Dendritic cell treated with granulocyte-macrophage colony-stimulating factor and Interleukin-4, amounts not matched to agents 40 ng/mL and 50 ng/mL, for 4 days (primary cell): ENCODE results near the gene NRG2.

Experiments used
- H3K27ac Mint-ChIP-seq: one replicate; pipeline ENCODE4 v1.8.0; 2022; ENCODE audit warnings: mild to moderate bottlenecking, mixed read lengths
- H3K27me3 Mint-ChIP-seq: one replicate; pipeline ENCODE4 v1.8.0; 2022; ENCODE audit warnings: mild to moderate bottlenecking, mixed read lengths
- H3K36me3 Mint-ChIP-seq: one replicate; pipeline ENCODE4 v1.8.0; 2022; ENCODE audit warnings: low read depth, mixed read lengths
- H3K4me1 Mint-ChIP-seq: one replicate; pipeline ENCODE4 v1.8.0; 2022; ENCODE audit warnings: low read depth, mixed read lengths
- H3K4me3 Mint-ChIP-seq: one replicate; pipeline ENCODE4 v1.8.0; 2022; ENCODE audit warnings: mild to moderate bottlenecking, moderate library complexity, mixed read lengths
- H3K9me3 Mint-ChIP-seq: one replicate; pipeline ENCODE4 v1.8.0; 2022; ENCODE audit warnings: mixed read lengths
- intact Hi-C: fragments of 100-400 bp; cut with micrococcal nuclease; formaldehyde crosslinking; loops from one replicate; pipeline ENCODE4 v1.15.0; 2022

Gene NRG2

DNA sequence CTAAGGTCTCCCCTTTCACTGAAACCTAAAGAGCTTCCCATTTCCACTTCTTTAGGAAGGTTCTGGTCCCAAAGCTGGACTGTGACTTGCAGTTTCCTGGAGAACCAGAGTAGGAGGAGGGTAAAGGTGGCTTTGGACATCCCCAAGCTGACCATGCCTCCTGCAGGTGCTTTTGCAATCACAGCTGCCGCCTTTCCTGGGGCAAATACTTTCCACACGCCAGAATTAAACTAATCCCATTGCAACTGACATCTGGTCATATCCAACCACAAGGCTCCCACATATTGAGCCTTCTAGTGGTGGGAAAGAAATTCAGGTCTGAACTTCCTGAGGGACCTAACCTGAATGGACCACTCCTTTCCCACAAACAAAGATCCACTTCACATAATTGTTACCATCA, 92.7 kb downstream of the NRG2 start:
- H3K27me3 Mint-ChIP-seq = peaks cover 11% of the 10 kb centered on the region
- no peaks in the 10 kb centered on the region for H3K9me3 Mint-ChIP-seq
- H3K27ac Mint-ChIP-seq = no peak overlapping the region
- H3K36me3 Mint-ChIP-seq = no peaks in the 10 kb centered on the region
- H3K4me3 Mint-ChIP-seq = no peak overlapping the region
- intact Hi-C loops = no loop called here
- peaks cover 17% of the 10 kb centered on the region for H3K4me1 Mint-ChIP-seq

DNA sequence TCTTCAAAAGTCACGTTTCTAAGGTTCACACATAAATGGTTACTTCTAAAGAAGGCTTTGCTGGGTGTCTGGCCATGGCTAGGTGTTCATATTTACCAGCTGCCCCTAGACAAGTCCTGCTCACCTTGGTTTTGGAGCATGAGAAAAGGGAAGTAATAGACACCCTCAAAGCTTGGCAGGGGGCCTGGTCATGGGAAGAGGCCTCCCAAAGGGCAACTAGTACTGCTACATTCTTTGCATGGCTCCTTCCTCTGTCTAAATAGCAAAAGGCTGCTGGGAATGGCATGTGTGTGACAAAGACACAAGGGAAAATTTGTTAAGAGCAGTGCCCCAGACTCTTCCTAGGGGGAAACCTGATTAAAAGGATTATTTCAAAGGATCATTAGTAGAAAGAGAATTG, 93.4 kb downstream of the NRG2 start:
- no peaks in the 10 kb centered on the region for H3K36me3 Mint-ChIP-seq
- no peak overlapping the region for H3K27ac Mint-ChIP-seq
- intact Hi-C loops = no loop called here
- peaks cover 5% of the 10 kb centered on the region for H3K27me3 Mint-ChIP-seq
- peaks cover 24% of the 10 kb centered on the region for H3K4me1 Mint-ChIP-seq
- no peak overlapping the region for H3K4me3 Mint-ChIP-seq
- H3K9me3 Mint-ChIP-seq = no peaks in the 10 kb centered on the region

- Mint-ChIP-seq H3K9me3 (peaks cover under 1% of the 10 kb centered on the region), H3K27me3 (peaks cover 7% of the 10 kb centered on the region)
- intact Hi-C loops = no loop called here
Measured at GRCh38 chr5:139947727-139948126, 95.4 kb downstream of the NRG2 start.

DNA sequence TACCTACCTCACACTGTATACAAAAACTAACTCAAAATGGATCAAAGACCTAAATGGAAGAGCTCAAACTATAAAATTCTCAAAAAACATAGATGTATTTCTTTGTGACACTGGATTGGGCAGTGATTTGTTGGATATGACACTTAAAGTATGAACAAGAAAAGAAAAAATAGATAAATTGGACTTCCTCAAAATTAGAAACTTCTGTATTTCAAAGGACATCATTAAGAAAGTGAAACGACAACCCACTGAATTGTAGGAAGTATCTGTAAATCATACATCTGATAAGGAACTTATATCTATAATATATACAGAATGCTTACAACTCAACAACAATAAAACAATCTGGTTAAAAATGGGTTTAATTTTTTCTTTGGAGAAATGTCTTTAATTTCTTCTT, 96.7 kb downstream of the NRG2 start:
- Mint-ChIP-seq H3K27me3 (peaks cover 13% of the 10 kb centered on the region), H3K36me3 (no peaks in the 10 kb centered on the region), H3K27ac (peak overlapping the region; percentile 43), H3K9me3 (peaks cover 9% of the 10 kb centered on the region), H3K4me3 (peak overlapping the region; percentile 23), H3K4me1 (peaks cover 31% of the 10 kb centered on the region)
- intact Hi-C loops = no loop called here

More at GRCh38 chr5:139947727-139948126, 95.4 kb downstream of the NRG2 start:
- H3K4me1 Mint-ChIP-seq = peaks cover 31% of the 10 kb centered on the region
- no peak overlapping the region for H3K27ac Mint-ChIP-seq
- H3K36me3 Mint-ChIP-seq = no peaks in the 10 kb centered on the region
- no peak overlapping the region for H3K4me3 Mint-ChIP-seq

DNA sequence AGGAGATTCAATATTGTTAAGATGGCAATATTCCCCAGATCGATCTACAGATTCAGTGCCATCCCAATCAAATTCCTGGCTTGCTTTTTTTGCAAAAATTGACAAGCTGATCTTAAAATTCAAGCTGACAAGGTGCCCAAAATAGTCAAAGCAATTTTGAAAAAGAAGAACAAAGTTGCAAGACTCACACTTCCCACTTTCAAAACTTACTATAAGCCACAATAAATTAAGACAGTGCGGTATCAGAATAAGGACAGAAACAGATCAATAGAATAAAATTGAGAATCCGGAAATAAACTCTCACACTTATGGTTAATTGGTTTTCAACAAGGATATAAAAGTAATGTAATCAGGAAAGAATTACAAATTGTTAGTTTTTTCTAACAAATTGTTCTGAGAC, 97.1 kb downstream of the NRG2 start:
- H3K4me3 Mint-ChIP-seq = peak overlapping the region; percentile 23
- peaks cover 31% of the 10 kb centered on the region for H3K4me1 Mint-ChIP-seq
- no peaks in the 10 kb centered on the region for H3K36me3 Mint-ChIP-seq
- H3K9me3 Mint-ChIP-seq = peaks cover 9% of the 10 kb centered on the region
- H3K27ac Mint-ChIP-seq = peak overlapping the region; percentile 43
- intact Hi-C loops = no loop called here
- peaks cover 13% of the 10 kb centered on the region for H3K27me3 Mint-ChIP-seq

GRCh38 chr5:139942243-139942642, 100.9 kb downstream of the NRG2 start:
- H3K4me1 Mint-ChIP-seq = peaks cover 27% of the 10 kb centered on the region
- intact Hi-C loops = no loop called here
- H3K27ac Mint-ChIP-seq = no peak overlapping the region
- no peaks in the 10 kb centered on the region for H3K36me3 Mint-ChIP-seq
- H3K27me3 Mint-ChIP-seq = peaks cover 34% of the 10 kb centered on the region
- no peak overlapping the region for H3K4me3 Mint-ChIP-seq
- peaks cover 9% of the 10 kb centered on the region for H3K9me3 Mint-ChIP-seq

GRCh38 chr5:139930406-139930805, 112.7 kb downstream of the NRG2 start:
- Mint-ChIP-seq H3K27me3 (peaks cover 56% of the 10 kb centered on the region), H3K27ac (no peak overlapping the region), H3K4me1 (no peaks in the 10 kb centered on the region), H3K4me3 (no peak overlapping the region), H3K36me3 (no peaks in the 10 kb centered on the region), H3K9me3 (no peaks in the 10 kb centered on the region)
- intact Hi-C loops = no loop called here

GRCh38 chr5:139926797-139927503, 116.1 kb downstream of the NRG2 start:
- Mint-ChIP-seq H3K4me3 (no peak overlapping the region), H3K4me1 (no peaks in the 10 kb centered on the region), H3K27ac (no peak overlapping the region), H3K9me3 (no peaks in the 10 kb centered on the region), H3K36me3 (no peaks in the 10 kb centered on the region), H3K27me3 (peaks cover 51% of the 10 kb centered on the region)
- intact Hi-C loops = no loop called here

DNA sequence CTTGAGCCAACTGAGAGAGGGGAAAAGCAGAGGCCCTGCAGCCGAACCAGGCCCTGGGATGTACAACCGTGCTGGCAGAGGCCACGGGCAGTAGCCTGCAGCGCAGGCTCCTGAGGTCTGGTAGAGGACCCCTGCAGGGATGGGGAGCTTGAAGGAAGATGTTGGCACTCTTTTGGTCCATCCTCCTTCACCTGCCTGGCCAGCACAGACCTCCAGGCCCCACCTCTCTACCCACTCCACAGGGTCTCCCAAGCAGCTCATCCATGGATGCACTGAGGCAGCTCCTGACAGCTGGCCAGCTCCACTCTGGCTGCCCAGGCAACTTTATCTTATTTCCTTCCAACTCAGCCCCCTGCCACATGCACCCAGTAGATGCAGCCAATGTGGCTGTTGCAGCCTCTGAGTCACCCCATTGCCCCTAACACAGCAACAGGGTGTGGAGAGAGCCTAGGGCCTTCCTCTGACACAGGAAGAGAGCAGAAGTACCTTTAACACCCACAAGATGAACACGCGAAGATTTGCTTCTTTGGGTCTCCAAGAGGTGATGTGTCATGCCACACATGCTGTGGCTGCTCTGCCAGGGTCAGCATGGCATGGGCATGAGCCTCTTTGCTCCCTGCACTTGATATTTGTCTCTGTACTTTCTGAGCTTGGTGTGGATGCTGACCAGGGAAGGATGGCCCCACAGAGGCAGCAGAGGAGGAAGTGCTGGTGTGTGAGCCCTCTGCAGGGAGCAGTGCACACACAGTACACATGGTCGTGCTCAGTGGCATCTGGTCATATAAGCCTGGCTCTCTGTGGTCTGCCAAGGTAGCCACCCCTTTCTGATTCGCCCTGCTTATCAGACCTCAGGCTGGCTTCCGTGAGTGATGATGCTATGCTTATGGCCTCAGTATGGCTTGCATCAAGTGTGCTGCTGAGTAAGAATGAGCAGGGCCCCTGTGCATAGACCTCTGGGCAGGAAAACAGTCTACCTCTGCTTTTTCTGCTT, 117.2 kb downstream of the NRG2 start:
- Mint-ChIP-seq H3K4me1 (no peaks in the 10 kb centered on the region), H3K36me3 (no peaks in the 10 kb centered on the region), H3K4me3 (no peak overlapping the region), H3K9me3 (no peaks in the 10 kb centered on the region), H3K27ac (no peak overlapping the region), H3K27me3 (peaks cover 46% of the 10 kb centered on the region)
- intact Hi-C loops = no loop called here

GRCh38 chr5:139925216-139925562, 117.9 kb downstream of the NRG2 start:
- intact Hi-C loops = no loop called here
- no peak overlapping the region for H3K4me3 Mint-ChIP-seq
- no peak overlapping the region for H3K27ac Mint-ChIP-seq
- H3K27me3 Mint-ChIP-seq = peaks cover 44% of the 10 kb centered on the region
- H3K4me1 Mint-ChIP-seq = no peaks in the 10 kb centered on the region
- no peaks in the 10 kb centered on the region for H3K9me3 Mint-ChIP-seq
- no peaks in the 10 kb centered on the region for H3K36me3 Mint-ChIP-seq

DNA sequence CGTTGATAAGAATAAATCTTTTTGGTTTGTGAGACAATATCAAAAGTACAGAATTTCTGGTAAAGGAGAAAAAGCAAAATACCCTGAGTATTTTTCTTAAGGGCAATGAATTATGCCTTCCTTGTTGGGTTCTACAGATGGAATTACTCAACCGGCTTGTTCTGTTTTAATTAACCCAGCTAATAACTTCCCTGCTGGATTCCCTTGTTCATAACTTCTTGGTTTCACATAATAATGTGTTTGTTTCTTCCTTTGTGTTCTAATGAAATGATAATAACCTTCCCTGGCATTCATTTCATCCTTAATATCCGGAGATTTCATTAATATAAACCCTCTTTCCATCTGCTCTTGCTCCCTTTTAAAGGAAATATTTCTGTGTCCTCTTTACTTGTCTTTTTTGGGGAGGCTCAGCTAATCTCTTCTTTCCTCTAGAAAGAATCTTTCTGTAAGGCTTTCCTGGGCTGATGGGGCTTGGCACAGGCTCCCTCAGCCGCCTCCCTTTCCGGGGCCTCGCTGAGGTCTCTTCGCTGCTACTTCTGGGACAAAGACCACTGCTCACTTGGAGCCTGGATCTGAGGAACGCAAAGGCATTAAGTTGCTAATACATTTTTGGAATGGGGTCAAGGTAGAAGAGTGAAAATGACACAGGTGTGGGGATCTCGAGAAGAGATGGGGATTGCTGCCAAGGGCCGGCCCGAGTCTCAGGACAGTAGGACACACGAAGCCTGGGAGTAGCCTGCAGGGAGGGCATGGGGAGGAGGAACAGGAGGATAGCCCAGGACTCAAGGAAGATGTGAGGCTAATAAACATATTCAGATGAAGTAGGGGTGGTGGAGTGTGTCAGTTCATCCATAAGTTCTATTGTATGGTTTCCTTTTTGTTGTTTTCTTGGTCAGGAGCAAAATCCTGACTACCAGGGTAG, 118.5 kb downstream of the NRG2 start:
- Mint-ChIP-seq H3K4me3 (no peak overlapping the region), H3K27me3 (peaks cover 39% of the 10 kb centered on the region), H3K27ac (no peak overlapping the region), H3K36me3 (no peaks in the 10 kb centered on the region), H3K9me3 (no peaks in the 10 kb centered on the region), H3K4me1 (no peaks in the 10 kb centered on the region)
- intact Hi-C loops = no loop called here

- no peaks in the 10 kb centered on the region for H3K9me3 Mint-ChIP-seq
- no peak overlapping the region for H3K4me3 Mint-ChIP-seq
- H3K27ac Mint-ChIP-seq = no peak overlapping the region
- peaks cover 23% of the 10 kb centered on the region for H3K27me3 Mint-ChIP-seq
- H3K4me1 Mint-ChIP-seq = no peaks in the 10 kb centered on the region
- intact Hi-C loops = no loop called here
- no peaks in the 10 kb centered on the region for H3K36me3 Mint-ChIP-seq
Measured at GRCh38 chr5:139919308-139919707, 123.8 kb downstream of the NRG2 start.

- no peak overlapping the region for H3K4me3 Mint-ChIP-seq
- H3K27me3 Mint-ChIP-seq = peaks cover 15% of the 10 kb centered on the region
- intact Hi-C loops = no loop called here
- no peaks in the 10 kb centered on the region for H3K36me3 Mint-ChIP-seq
- no peak overlapping the region for H3K27ac Mint-ChIP-seq
- H3K4me1 Mint-ChIP-seq = no peaks in the 10 kb centered on the region
- no peaks in the 10 kb centered on the region for H3K9me3 Mint-ChIP-seq
Measured at GRCh38 chr5:139915834-139916233, 127.3 kb downstream of the NRG2 start.
